Measurements from ENCODE around the gene DAG1. TPM values are rescaled to one million over a fixed set of nuclear protein-coding genes. Genes with fewer than 3 reads are reported as not detected.

Gene DAG1
- 19.3 and 38.8 TPM in 2 replicates for total RNA-seq (ENCODE audit: low replicate concordance)

GRCh38 chr3:49469936-49470713 lies at the start of gene DAG1:
TSS of gene DAG1 (plus strand) at chr3:49470267. CDS start at chr3:49510535, 40,268 bp downstream.

DNA sequence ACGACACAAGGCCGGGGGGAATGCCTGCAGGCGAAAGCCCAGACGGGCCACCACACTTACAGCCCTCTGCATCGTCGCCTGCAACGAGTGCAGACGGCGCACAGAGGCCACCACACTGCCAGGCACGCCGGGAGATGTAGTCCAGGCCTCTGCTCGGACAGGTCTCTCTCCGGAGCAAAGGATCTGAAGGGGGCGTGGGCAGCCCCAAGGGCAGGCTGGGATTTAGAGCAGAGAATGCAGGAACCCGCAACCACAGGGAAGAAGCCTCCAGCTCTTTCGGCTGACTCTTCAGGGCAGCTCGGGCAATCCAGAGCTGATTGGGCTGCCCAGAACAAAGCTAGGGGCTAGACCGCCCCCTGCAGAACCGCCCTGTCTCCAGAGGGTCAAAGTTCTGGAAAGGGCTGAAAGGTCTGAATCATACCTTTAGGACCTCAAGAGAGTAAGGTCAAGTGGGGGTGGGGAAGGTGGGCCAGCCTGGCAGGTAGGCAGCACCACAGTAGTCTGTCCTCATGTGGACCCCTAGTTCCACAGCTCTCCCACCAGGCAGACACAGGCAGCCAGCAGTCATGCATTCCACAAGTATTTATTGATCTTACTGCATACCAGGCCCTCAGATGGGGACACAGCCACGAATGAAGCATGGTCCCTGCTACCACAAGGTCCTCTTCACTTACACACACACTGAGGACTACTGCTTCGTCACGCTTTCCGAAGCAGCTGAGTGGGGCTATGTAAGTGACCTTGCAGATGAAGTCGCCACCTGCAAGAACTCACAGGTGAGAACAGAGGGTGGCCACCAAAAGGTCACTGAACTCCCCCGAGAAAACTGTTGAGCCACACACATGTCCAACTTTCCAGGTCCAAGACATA lies 47.5 kb upstream of the DAG1 start, which contains the start of gene AMT:
Gene AMT (minus strand): TSS at position 95 of the 870 bp plus-strand sequence. CDS start 23 bp downstream, at position 72.

GRCh38 chr3:49553692-49554632 lies 83.9 kb downstream of the DAG1 start, which contains the start of gene BSN:
TSS of gene BSN (plus strand) at chr3:49554477. CDS start at chr3:49554603, 126 bp downstream.

Other genes starting within 250 kb of the DAG1 start
- gene C3orf62, start 193.0 kb upstream of the DAG1 start, total RNA-seq (ENCODE audit: low replicate concordance) = 0.59 and 0.90 TPM in 2 replicates
- gene USP4, start 130.2 kb upstream of the DAG1 start, total RNA-seq (ENCODE audit: low replicate concordance) = 23.2 and 28.2 TPM in 2 replicates
- 401 and 519 TPM in 2 replicates for gene GPX1, start 111.9 kb upstream of the DAG1 start, total RNA-seq (ENCODE audit: low replicate concordance)
- gene RHOA, start 58.3 kb upstream of the DAG1 start, total RNA-seq (ENCODE audit: low replicate concordance) = 402 and 587 TPM in 2 replicates
- 18.8 and 21.3 TPM in 2 replicates for gene TCTA, start 57.8 kb upstream of the DAG1 start, total RNA-seq (ENCODE audit: low replicate concordance)
- gene AMT, start 47.8 kb upstream of the DAG1 start, total RNA-seq (ENCODE audit: low replicate concordance) = 0.60 and 2.0 TPM in 2 replicates
- gene NICN1, start 40.9 kb upstream of the DAG1 start, total RNA-seq (ENCODE audit: low replicate concordance) = 8.8 and 9.4 TPM in 2 replicates
- gene BSN, start 84.2 kb downstream of the DAG1 start, total RNA-seq (ENCODE audit: low replicate concordance) = under 0.01 and 0.08 TPM in 2 replicates
- gene APEH, start 204.1 kb downstream of the DAG1 start, total RNA-seq (ENCODE audit: low replicate concordance) = 101 and 149 TPM in 2 replicates
- 2.3 and 5.3 TPM in 2 replicates for gene MST1, start 219.2 kb downstream of the DAG1 start, total RNA-seq (ENCODE audit: low replicate concordance)
- 20.0 and 22.1 TPM in 2 replicates for gene RNF123, start 219.3 kb downstream of the DAG1 start, total RNA-seq (ENCODE audit: low replicate concordance)
- 0.59 TPM in 1 of 2 replicates, not detected in the other for gene AMIGO3, start 249.4 kb downstream of the DAG1 start, total RNA-seq (ENCODE audit: low replicate concordance)

Data from smooth muscle cell of the coronary artery (primary cell).